Gastrocnemius medialis (tissue), 4 donors: ENCODE measurements around the gene TAS2R3.

Experiments
- CTCF ChIP-seq, 5 experiments: fragments of 450-650 bp in 3 of 5; fragments of 200-600 bp in 2 of 5; sonication (generic) in 2 of 5; IDR thresholded peaks in 4 of 5; conservative IDR thresholded peaks in 1 of 5; 1 replicate in 4 of 5; 2 replicates in 1 of 5; pipeline ENCODE4 v1.5.1; 2016 to 2019; ENCODE audit warnings: antibody characterized with exemption in 5 of 5, mild to moderate bottlenecking in 3 of 5, moderate library complexity in 3 of 5
- POLR2A ChIP-seq, 2 donors: fragments of 450-650 bp; IDR thresholded peaks; one replicate each; pipeline ENCODE4 v1.6.1; 2017; ENCODE audit warnings: antibody characterized with exemption in 2 of 2, mild to moderate bottlenecking in 2 of 2, moderate library complexity in 2 of 2

- TF ChIP-seq CTCF (IDR thresholded peaks at IDR 0.05 in 4 of 5, conservative IDR thresholded peaks at IDR 0.05 in 1 of 5) (no peak), POLR2A (IDR thresholded peaks at IDR 0.05) (no peak)
Observed at GRCh38 chr7:141729020-141729419, 34.9 kb upstream of the TAS2R3 start.
